HepG2 (cell line): Measurements from ENCODE around the gene BTBD1. TPM values are rescaled to one million over a fixed set of nuclear protein-coding genes. Genes with fewer than 3 reads are reported as not detected.

Experiments
- ATAC-seq: fragments of 200-7000 bp; cut with Tn5 transposase; 3 replicates; pipeline ENCODE4 v1.9.1; 2020; ENCODE audit warnings: mild to moderate bottlenecking, moderate library complexity
- BruUV-seq: library from RNA; stranded (reverse); fragments of 400-500 nt; replicated peaks from 2 replicates; lab custom pipeline; 2021; lab: Mats Ljungman, UMichigan
- CTCF ChIA-PET: fragments of 300-600 bp; formaldehyde crosslinking; extraction: SDS; loops from one replicate; lab custom pipeline; 2021; ENCODE audit warnings: low total read pairs, inconsistent platforms, low intra/inter-chr PET ratio; lab: Yijun Ruan, JAX
- POLR2A ChIA-PET: fragments of 350-600 bp; sonication (Branson Sonifier 250); formaldehyde crosslinking; loops from one replicate; lab custom pipeline; 2020; ENCODE audit warnings: antibody characterized with exemption, inconsistent platforms; lab: Yijun Ruan, JAX
- DNase-seq: peaks from one replicate; pipeline ENCODE4 v3.0.0-alpha.2; 2015; ENCODE audit warnings: low spot score
- FAIRE-seq: peaks from 3 replicates; lab custom pipeline; 2011; peaks lifted over from hg19 to GRCh38; lab: Jason Lieb, UNC
- H2AFZ ChIP-seq: one replicate; pipeline ENCODE4 v1.6.1; 2011; ENCODE audit warnings: low read length, inconsistent platforms
- H3K27ac ChIP-seq: fragments of 300-600 bp; 3 replicates; pipeline ENCODE4 v1.8.0; 2011; ENCODE audit warnings: mixed run types, mild to moderate bottlenecking, mixed read lengths, low read length, inconsistent platforms; ENCODE audit not compliant: insufficient read depth; ENCODE audit errors: extremely low read length
- H3K27me3 ChIP-seq, 2 experiments: fragments of 200-600 bp in 1 of 2; 2 replicates in 1 of 2; 3 replicates in 1 of 2; pipeline versions ENCODE4 v1.6.0 to v1.8.0; 2011; ENCODE audit warnings: low read length in 2 of 2, mild to moderate bottlenecking in 2 of 2, moderate library complexity in 2 of 2, inconsistent platforms in 1 of 2; ENCODE audit not compliant: insufficient read depth in 2 of 2, control insufficient read depth in 1 of 2
- H3K36me3 ChIP-seq, 2 experiments: fragments of 200-600 bp in 1 of 2; replicated peaks in 1 of 2; 2 replicates in 1 of 2; 3 replicates in 1 of 2; pipeline versions ENCODE4 v1.5.1 to v1.8.0; 2011; ENCODE audit warnings: low read length in 2 of 2, inconsistent platforms in 1 of 2; ENCODE audit not compliant: insufficient read depth in 2 of 2, control insufficient read depth in 1 of 2
- H3K4me1 ChIP-seq: 2 replicates; pipeline ENCODE4 v1.5.1; 2012; ENCODE audit warnings: low read length, inconsistent platforms; ENCODE audit not compliant: insufficient read depth
- H3K4me2 ChIP-seq: 2 replicates; pipeline ENCODE4 v1.6.0; 2011; ENCODE audit warnings: low read depth, low read length, inconsistent platforms
- H3K4me3 ChIP-seq, 3 experiments: fragments of 200-600 bp in 1 of 3; sonication (generic), shearing (Covaris generic) in 1 of 3; replicated peaks in 1 of 3; 2 replicates each; pipeline ENCODE4 v1.5.1; 2011 to 2016; ENCODE audit warnings: low read length in 3 of 3, inconsistent platforms in 2 of 3, low read depth in 2 of 3, mild to moderate bottlenecking in 2 of 3, control low read depth in 1 of 3, mixed read lengths in 1 of 3; ENCODE audit not compliant: insufficient read depth in 1 of 3
- H3K79me2 ChIP-seq: one replicate; pipeline ENCODE4 v1.6.1; 2011; ENCODE audit warnings: low read length, inconsistent platforms; ENCODE audit not compliant: insufficient read depth
- H3K9ac ChIP-seq: 2 replicates; pipeline ENCODE4 v1.6.0; 2011; ENCODE audit warnings: mild to moderate bottlenecking, low read depth, low read length, inconsistent platforms; ENCODE audit not compliant: insufficient read depth
- H3K9me3 ChIP-seq: 2 replicates; pipeline ENCODE4 v1.5.1; 2012; ENCODE audit warnings: mild to moderate bottlenecking, low read length
- H4K20me1 ChIP-seq: 2 replicates; pipeline ENCODE4 v1.6.0; 2011; ENCODE audit warnings: inconsistent platforms, mild to moderate bottlenecking, low read length, moderate library complexity; ENCODE audit not compliant: insufficient read depth
- ARNT ChIP-seq: fragments of 450-650 bp; IDR thresholded peaks from 2 replicates; pipeline ENCODE4 v1.6.1; 2017
- GATAD2A ChIP-seq: IDR thresholded peaks from 2 replicates; pipeline ENCODE4 v1.6.1; 2016
- GFI1 ChIP-seq: sonication (generic); formaldehyde crosslinking; IDR thresholded peaks from 2 replicates; pipeline ENCODE4 v1.5.0; 2020; ENCODE audit warnings: missing genetic modification reagents, mild to moderate bottlenecking, borderline replicate concordance
- HMG20B ChIP-seq: conservative IDR thresholded peaks from 2 replicates; pipeline ENCODE4 v1.6.1; 2016; ENCODE audit warnings: missing genetic modification reagents, missing compliant biosample characterization
- NPAS2 ChIP-seq: sonication (generic); formaldehyde crosslinking; IDR thresholded peaks from 2 replicates; pipeline ENCODE4 v1.8.0; 2022; ENCODE audit warnings: mild to moderate bottlenecking, missing genetic modification reagents, borderline replicate concordance
- PBX2 ChIP-seq: IDR thresholded peaks from 2 replicates; pipeline ENCODE4 v1.6.1; 2016; ENCODE audit warnings: control low read depth
- STAG1 ChIP-seq: sonication (generic); formaldehyde crosslinking; IDR thresholded peaks from 2 replicates; pipeline ENCODE4 v1.4.0; 2020; ENCODE audit warnings: missing genetic modification reagents
- THRA ChIP-seq: sonication (generic); formaldehyde crosslinking; IDR thresholded peaks from 2 replicates; pipeline ENCODE4 v1.4.0; 2020; ENCODE audit warnings: missing genetic modification reagents, borderline replicate concordance
- TIGD3 ChIP-seq: sonication (generic); formaldehyde crosslinking; IDR thresholded peaks from 2 replicates; pipeline ENCODE4 v1.5.1; 2020; ENCODE audit warnings: mild to moderate bottlenecking, missing genetic modification reagents, borderline replicate concordance
- U2AF1 ChIP-seq: fragments of 200-400 bp; formaldehyde crosslinking; optimal IDR thresholded peaks from 2 replicates; pipeline ENCODE3; 2017; ENCODE audit warnings: mild to moderate bottlenecking, low read depth, low read length
- ZFP1 ChIP-seq: IDR thresholded peaks from 2 replicates; pipeline ENCODE4 v1.6.1; 2016
- ZFY ChIP-seq: sonication (generic); formaldehyde crosslinking; IDR thresholded peaks from 2 replicates; pipeline ENCODE4 v1.4.0; 2020; ENCODE audit warnings: missing genetic modification reagents
- ZNF513 ChIP-seq: sonication (generic); formaldehyde crosslinking; conservative IDR thresholded peaks from 2 replicates; pipeline ENCODE4 v1.5.0; 2020; ENCODE audit warnings: missing genetic modification reagents
- ZNF772 ChIP-seq: sonication (generic); formaldehyde crosslinking; IDR thresholded peaks from 2 replicates; pipeline ENCODE4 v1.5.0; 2020; ENCODE audit warnings: mild to moderate bottlenecking, missing genetic modification reagents
- ZNF790 ChIP-seq: sonication (generic); formaldehyde crosslinking; IDR thresholded peaks from 2 replicates; pipeline ENCODE4 v1.8.0; 2022; ENCODE audit warnings: missing genetic modification reagents, mild to moderate bottlenecking, borderline replicate concordance
- ZSCAN30 ChIP-seq: sonication (generic); formaldehyde crosslinking; IDR thresholded peaks from 2 replicates; pipeline ENCODE4 v1.5.0; 2020; ENCODE audit warnings: mild to moderate bottlenecking, missing genetic modification reagents
- WGBS: methylation state at CpG from one replicate; pipeline ENCODE4 v1.1.6; 2017; ENCODE audit warnings: low lambda C conversion rate; 5-methylcytosine and 5-hydroxymethylcytosine counted together
- in situ Hi-C: cut with HindIII; loops from 2 replicates; pipeline ENCODE4 v1.10.0; 2017; ENCODE audit warnings: low pct_unique_long_range_greater_than_20kb; ENCODE audit not compliant: extremely low pct_ligation_motif_present
- intact Hi-C: fragments of 100-400 bp; cut with micrococcal nuclease; formaldehyde crosslinking; loops from one replicate; pipeline ENCODE4 v1.10.0; 2022; ENCODE audit not compliant: unreplicated experiment
- polyA plus RNA-seq, 8 experiments: library from polyadenylated mRNA; depleted of rRNA in 3 of 8; stranded (reverse) in 7 of 8; unstranded in 1 of 8; fragments of >200 nt; fragmentation: Illumina TruSeq in 4 of 8; extraction: Trizol in 4 of 8; gene quantifications; 2 replicates each; pipeline versions ENCODE4 v1.2.1 to v1.2.3, GENCODE V29; 2011 to 2016; ENCODE audit warnings: low read depth in 4 of 8, missing spikeins in 1 of 8, mixed read lengths in 1 of 8; ENCODE audit not compliant: insufficient read depth in 1 of 8
- total RNA-seq, 5 experiments: library from RNA; depleted of rRNA; stranded (reverse); fragments of >200 nt; fragmentation: Illumina TruSeq; extraction: Trizol; gene quantifications; 2 replicates each; pipeline ENCODE4 v1.2.3, GENCODE V29; 2016; ENCODE audit warnings: low read depth in 1 of 5

Gene BTBD1
- total and polyA plus RNA-seq, 2 of the 13 experiments (the other 11 are each of a cell fraction or from before 2014, with no cell fraction given): 32.1 to 53.9 TPM

GRCh38 chr15:83088876-83089275 is 21.8 kb upstream of the BTBD1 start:
- intact Hi-C loops: no loop called here
- Histone ChIP-seq H3K9me3 (no peaks in the 10 kb centered on the region), H3K36me3 (no peaks in the 10 kb centered on the region), H3K27ac (no peak overlapping the region), H3K79me2 (no peaks in the 10 kb centered on the region), H3K4me2 (no peak overlapping the region), H2AFZ (no peak overlapping the region), H3K27me3 (peaks cover 0 to 9% of the 10 kb centered on the region in 2 experiments; a peak in 2 of 5 replicates), H4K20me1 (no peaks in the 10 kb centered on the region), H3K4me3 (no peak overlapping the region), H3K4me1 (no peaks in the 10 kb centered on the region), H3K9ac (no peak overlapping the region)
- ChIA-PET POLR2A (no interaction called here), CTCF (no interaction called here)
- in situ Hi-C loops: no loop called here
- TF ChIP-seq ZSCAN30 (CRISPR knock-in tag) (no peak), ZFP1 (CRISPR knock-in tag) (no peak), GFI1 (CRISPR knock-in tag) (no peak), U2AF1 (no peak), STAG1 (CRISPR knock-in tag) (no peak), ZNF790 (no peak), ZNF772 (CRISPR knock-in tag) (no peak)
- no peak for ATAC-seq
- 16% methylated on average over 2 of the region's 2 CpGs for WGBS
- DNase-seq: no peak
- BruUV-seq: no TSS peak
- no peak for FAIRE-seq

- BruUV-seq: no TSS peak
- intact Hi-C loops: no loop called here
- Histone ChIP-seq H2AFZ (no peak overlapping the region), H3K79me2 (no peaks in the 10 kb centered on the region), H3K4me1 (no peaks in the 10 kb centered on the region), H3K27ac (no peak overlapping the region), H3K9ac (no peak overlapping the region), H3K4me2 (no peak overlapping the region), H3K4me3 (no peak overlapping the region), H3K36me3 (no peaks in the 10 kb centered on the region), H3K9me3 (no peaks in the 10 kb centered on the region), H4K20me1 (no peaks in the 10 kb centered on the region), H3K27me3 (peaks cover 0 to 10% of the 10 kb centered on the region in 2 experiments; a peak in 2 of 5 replicates)
- ChIA-PET POLR2A (no interaction called here), CTCF (no interaction called here)
- in situ Hi-C loops: no loop called here
- FAIRE-seq: no peak
- TF ChIP-seq ARNT (no peak), PBX2 (CRISPR knock-in tag) (no peak), THRA (CRISPR knock-in tag) (no peak), TIGD3 (CRISPR knock-in tag) (no peak), NPAS2 (CRISPR knock-in tag) (no peak), HMG20B (CRISPR knock-in tag) (no peak), ZNF513 (no peak), ZFY (CRISPR knock-in tag) (no peak), GATAD2A (CRISPR knock-in tag) (no peak)
- DNase-seq: no peak
- WGBS: 33% methylated on average over 2 of the region's 2 CpGs
- ATAC-seq: no peak
Measured at GRCh38 chr15:83087576-83087975, 20.5 kb upstream of the BTBD1 start.
